IPS-15b (cell line): ENCODE data around the gene SHC3.

ENCODE experiments used
- H3K27me3 ChIP-seq: one replicate; pipeline ENCODE4 v1.6.1; 2013; ENCODE audit warnings: low read length; ENCODE audit not compliant: control insufficient read depth, insufficient read depth
- H3K36me3 ChIP-seq: one replicate; pipeline ENCODE4 v1.6.1; 2013; ENCODE audit warnings: low read length; ENCODE audit not compliant: control insufficient read depth, insufficient read depth
- H3K4me1 ChIP-seq: one replicate; pipeline ENCODE4 v1.6.1; 2013; ENCODE audit warnings: mild to moderate bottlenecking, low read length; ENCODE audit not compliant: control insufficient read depth, insufficient read depth
- H3K4me3 ChIP-seq: one replicate; pipeline ENCODE4 v1.5.1; 2013; ENCODE audit warnings: low read depth, low read length
- H3K9ac ChIP-seq: one replicate; pipeline ENCODE4 v1.6.1; 2013; ENCODE audit warnings: low read depth, mild to moderate bottlenecking, low read length
- H3K9me3 ChIP-seq: one replicate; pipeline ENCODE4 v1.6.1; 2013; ENCODE audit warnings: mild to moderate bottlenecking, low read length; ENCODE audit not compliant: control insufficient read depth, insufficient read depth

The SHC3 gene

DNA sequence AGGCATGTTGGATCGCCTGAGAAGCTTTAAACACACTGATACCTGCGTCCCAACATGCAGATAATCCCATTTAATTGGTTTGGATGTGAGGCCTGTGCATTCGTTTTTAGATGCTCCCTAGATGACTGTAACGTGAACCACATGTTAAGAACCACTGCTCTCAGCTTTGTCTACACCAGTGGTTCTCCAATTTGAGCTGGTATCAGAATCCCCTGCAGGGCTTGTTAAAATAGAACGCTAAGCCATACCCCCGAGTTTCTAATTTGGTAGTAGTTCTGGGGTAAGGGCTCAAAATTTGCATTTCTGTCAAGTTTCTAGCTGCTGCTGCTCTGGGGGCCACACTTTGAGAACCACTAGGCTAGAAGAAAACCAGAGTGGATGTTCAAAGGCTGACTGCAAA lies 112.7 kb downstream of the SHC3 start:
- Histone ChIP-seq H3K36me3 (no peaks in the 10 kb centered on the region), H3K4me3 (no peak overlapping the region), H3K27me3 (no peaks in the 10 kb centered on the region), H3K4me1 (no peaks in the 10 kb centered on the region), H3K9ac (no peak overlapping the region), H3K9me3 (no peaks in the 10 kb centered on the region)

DNA sequence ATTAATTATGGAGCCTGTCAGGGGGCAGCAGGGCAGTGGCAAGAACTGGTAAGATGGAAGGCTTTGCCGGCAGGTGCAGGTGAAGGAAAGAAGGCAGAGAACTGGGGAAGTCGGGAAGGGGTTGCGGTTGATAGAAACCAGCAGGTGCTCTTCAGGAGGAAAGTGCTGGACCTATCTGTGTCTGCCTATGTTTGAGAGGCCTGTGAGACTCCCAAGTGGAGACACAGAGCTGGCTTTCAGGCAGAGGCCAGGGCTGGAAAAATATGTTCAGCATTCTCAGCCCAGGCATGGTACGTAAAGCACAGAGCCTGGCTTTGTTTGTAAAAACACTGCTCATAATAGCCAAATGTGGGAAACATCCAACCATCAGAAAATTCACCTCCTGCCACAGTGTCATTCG lies 117.8 kb downstream of the SHC3 start:
- no peak overlapping the region for H3K4me3 ChIP-seq
- H3K27me3 ChIP-seq, result no peaks in the 10 kb centered on the region
- no peaks in the 10 kb centered on the region for H3K4me1 ChIP-seq
- no peaks in the 10 kb centered on the region for H3K36me3 ChIP-seq
- H3K9ac ChIP-seq, result no peak overlapping the region
- H3K9me3 ChIP-seq, result peaks cover 4% of the 10 kb centered on the region

DNA sequence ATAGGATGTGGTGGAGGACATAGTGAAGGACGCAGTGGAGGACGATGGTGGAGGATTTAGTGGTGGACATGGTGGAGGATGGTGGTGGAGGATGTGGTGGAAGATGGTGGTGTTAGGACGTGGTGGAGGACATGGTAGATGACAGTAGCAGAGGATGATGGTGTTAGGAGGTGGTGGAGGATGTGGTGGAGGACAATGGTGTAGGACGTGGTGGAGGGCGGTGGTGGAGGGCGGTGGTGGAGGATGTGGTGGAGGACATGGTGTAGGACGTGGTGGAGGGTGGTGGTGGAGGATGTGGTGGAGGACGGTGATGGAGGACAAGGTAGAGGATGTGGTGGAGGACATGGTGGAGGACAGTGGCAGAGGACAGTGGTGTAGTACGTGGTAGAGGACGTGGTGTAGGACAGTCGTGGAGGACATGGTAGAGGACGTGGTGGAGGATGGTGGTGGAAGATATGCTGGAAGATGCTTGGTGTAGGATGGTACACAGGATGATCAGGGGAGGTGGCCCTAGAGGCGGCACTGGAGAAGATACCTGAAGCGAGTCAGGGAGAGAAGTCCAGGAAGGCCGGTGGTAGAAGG lies 118.6 kb downstream of the SHC3 start:
- no peaks in the 10 kb centered on the region for H3K36me3 ChIP-seq
- H3K9ac ChIP-seq, result no peak overlapping the region
- no peak overlapping the region for H3K4me3 ChIP-seq
- peaks cover 4% of the 10 kb centered on the region for H3K9me3 ChIP-seq
- no peaks in the 10 kb centered on the region for H3K4me1 ChIP-seq
- H3K27me3 ChIP-seq, result no peaks in the 10 kb centered on the region

DNA sequence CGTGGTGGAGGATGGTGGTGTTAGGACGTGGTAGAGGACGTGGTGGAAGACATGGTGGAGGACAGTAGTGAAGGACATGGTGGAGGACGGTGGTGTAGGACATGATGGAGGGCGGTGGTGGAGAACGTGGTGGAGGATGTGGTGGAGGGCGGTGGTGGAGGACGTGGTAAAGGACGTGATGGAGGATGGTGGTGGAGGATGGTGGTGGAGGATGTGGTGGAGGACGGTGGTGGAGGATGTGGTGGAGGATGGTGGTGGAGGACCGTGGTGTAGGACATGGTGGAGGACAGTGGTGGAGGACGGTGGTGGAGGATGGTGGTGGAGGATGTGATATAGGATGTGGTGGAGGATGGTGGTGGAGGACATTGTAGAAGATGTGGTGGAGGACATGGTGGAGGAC lies 119.7 kb downstream of the SHC3 start:
- H3K27me3 ChIP-seq, result no peaks in the 10 kb centered on the region
- no peaks in the 10 kb centered on the region for H3K36me3 ChIP-seq
- peaks cover 4% of the 10 kb centered on the region for H3K9me3 ChIP-seq
- no peak overlapping the region for H3K4me3 ChIP-seq
- no peak overlapping the region for H3K9ac ChIP-seq
- no peaks in the 10 kb centered on the region for H3K4me1 ChIP-seq

DNA sequence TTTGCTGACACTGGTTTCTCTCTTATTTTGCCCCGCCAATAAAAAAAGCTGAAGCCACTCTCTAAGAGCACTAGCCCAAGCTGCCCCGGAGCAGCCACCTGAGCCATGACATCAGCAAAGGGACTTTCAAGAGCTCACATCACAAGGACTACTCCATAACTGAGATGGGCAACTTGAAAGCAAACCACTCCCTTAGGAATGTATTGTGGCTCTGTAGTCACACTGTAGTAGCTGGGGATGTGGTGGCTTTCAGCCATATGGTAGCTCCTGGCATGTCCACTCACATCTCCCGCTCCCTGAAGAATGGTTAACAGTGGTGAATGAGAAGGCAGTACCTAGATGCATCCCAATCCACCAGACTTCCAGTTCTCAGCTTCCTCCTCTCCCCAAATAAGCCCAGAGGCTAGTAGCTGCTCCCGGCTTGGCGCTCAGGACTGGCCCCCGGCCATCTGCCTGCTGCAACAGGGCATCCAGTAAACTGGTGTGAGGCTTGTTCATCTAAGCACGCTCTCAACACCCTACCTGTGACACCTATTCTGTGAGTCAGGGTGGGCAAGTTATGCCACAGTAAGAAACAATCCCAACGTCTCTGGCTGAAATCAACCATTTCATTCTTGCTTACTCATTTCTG lies 123.6 kb downstream of the SHC3 start:
- H3K36me3 ChIP-seq, result no peaks in the 10 kb centered on the region
- no peaks in the 10 kb centered on the region for H3K4me1 ChIP-seq
- H3K9ac ChIP-seq, result no peak overlapping the region
- peaks cover 4% of the 10 kb centered on the region for H3K9me3 ChIP-seq
- H3K27me3 ChIP-seq, result no peaks in the 10 kb centered on the region
- H3K4me3 ChIP-seq, result no peak overlapping the region

DNA sequence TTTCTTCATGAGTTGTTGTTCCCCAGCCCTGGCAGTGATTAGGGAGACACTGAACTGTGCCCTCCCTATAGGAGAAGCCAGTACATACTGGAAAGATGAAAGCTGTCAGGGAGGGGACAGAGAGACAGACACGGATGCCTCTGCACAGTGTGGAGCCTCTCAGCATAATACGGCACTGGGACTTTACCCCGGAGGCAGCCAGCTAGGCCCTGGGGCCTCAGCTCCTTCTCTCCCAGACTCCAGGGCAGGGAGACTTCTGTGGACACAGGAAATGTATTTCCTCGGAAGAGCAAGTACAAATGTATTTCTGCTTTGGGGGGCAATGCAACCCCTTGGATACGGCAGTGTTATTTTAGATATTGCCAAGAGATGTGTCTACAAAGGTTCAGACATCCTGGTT lies 125.3 kb downstream of the SHC3 start:
- H3K27me3 ChIP-seq, result no peaks in the 10 kb centered on the region
- H3K9me3 ChIP-seq, result no peaks in the 10 kb centered on the region
- no peaks in the 10 kb centered on the region for H3K4me1 ChIP-seq
- no peaks in the 10 kb centered on the region for H3K36me3 ChIP-seq
- no peak overlapping the region for H3K4me3 ChIP-seq
- H3K9ac ChIP-seq, result no peak overlapping the region

DNA sequence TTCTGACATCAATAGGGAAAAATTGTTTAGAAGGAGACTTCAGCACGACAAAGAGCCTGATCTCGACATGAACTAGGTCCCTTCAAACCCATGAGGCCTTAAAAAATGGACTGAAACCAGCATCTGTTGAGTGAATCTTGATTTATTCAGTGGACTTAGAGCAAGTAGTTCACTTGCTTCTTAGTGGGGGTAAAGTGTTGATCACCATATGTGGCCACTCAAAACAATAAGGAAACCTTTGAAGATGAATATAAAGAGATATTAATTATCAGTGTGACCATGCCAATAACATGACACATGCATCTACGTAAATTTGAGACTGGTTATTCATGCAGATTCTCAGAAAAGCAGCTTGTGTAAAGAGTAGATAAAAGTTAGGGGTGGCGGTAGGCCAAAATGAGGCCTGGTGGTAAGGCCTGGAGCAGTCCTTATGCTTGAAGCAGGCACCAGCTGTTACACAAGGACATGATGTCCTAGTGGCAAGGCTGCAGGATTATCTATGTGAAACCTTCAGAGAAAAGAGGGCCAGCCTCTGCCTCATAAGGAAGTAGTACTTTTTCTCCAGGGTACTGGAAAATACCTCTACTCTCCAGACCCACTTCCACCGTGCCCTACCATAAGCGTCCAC lies 126.0 kb downstream of the SHC3 start:
- no peaks in the 10 kb centered on the region for H3K36me3 ChIP-seq
- H3K9ac ChIP-seq, result no peak overlapping the region
- H3K9me3 ChIP-seq, result no peaks in the 10 kb centered on the region
- no peaks in the 10 kb centered on the region for H3K4me1 ChIP-seq
- no peak overlapping the region for H3K4me3 ChIP-seq
- no peaks in the 10 kb centered on the region for H3K27me3 ChIP-seq

DNA sequence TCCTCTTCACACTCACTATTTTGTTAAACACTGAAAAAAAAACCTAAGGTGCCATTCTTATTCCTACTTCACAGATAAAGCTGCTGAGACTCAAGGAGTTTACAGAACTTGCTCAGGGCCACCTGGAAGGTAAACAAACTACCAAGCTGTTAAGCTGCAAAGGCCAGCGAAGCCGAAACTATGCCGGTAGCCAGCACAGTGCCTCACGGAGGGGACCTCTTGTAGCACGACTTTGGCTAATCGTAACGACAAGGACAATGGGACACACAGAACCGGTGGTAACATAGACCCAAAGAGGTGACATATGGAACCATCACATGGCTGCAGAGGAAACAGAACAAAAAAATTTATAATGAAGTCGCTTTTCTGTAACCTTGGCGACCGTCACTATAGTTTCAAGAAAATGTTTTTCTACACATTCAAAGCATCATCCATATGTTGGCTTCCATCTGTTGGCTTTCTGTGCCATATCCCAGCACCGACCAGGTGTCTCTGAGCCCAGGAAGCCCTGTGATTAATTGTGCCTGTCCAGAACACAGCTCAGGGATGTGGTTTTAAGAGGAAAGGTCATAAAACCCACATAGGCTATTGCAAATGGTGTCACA lies 127.1 kb downstream of the SHC3 start:
- no peaks in the 10 kb centered on the region for H3K27me3 ChIP-seq

DNA sequence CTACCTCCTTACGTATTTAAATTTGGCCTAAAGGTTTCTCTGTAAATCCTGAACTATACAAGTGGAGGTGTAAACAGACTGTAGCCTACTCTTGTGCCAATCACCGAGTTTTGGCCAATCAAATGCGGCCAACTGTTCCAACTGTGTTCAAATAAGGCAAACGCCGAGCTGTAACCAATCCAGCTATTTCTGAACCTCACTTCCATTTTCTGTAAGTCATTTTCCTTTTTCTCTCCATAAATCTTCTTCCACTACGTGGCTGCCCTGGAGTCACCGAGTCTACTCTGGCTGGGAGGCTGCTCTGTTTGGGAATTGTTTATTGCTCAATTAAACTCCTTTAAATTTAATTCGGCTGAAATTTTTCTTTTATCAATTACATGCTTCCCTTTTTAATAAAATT lies 129.0 kb downstream of the SHC3 start:
- Histone ChIP-seq H3K27me3 (no peaks in the 10 kb centered on the region), H3K9ac (no peak overlapping the region), H3K4me1 (no peaks in the 10 kb centered on the region), H3K9me3 (no peaks in the 10 kb centered on the region), H3K36me3 (no peaks in the 10 kb centered on the region), H3K4me3 (no peak overlapping the region)

More for the DNA sequence above, 127.1 kb downstream of the SHC3 start:
- H3K4me3 ChIP-seq, result no peak overlapping the region
- H3K9ac ChIP-seq, result no peak overlapping the region
- H3K9me3 ChIP-seq, result no peaks in the 10 kb centered on the region
- no peaks in the 10 kb centered on the region for H3K4me1 ChIP-seq
- H3K36me3 ChIP-seq, result no peaks in the 10 kb centered on the region

DNA sequence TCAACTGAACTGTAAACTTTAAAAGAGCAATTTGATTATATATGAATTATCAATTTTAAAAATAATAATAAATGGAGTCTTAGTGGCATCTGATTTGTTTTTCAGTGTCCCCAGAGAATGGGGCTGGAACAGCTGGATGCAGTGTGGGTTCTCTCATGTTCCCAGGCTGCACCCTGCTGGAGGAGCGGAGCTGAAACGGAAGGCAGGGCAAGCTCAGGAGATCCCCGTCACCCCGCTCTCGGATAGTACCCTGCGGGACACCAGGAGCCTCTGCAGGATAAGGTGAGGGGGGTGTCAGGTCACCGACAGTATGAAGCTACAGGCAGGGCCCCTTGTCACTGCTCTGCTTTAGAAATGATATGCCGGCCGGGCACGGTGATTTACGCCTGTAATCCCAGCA lies 130.0 kb downstream of the SHC3 start:
- no peak overlapping the region for H3K9ac ChIP-seq
- H3K4me3 ChIP-seq, result no peak overlapping the region
- H3K36me3 ChIP-seq, result no peaks in the 10 kb centered on the region
- no peaks in the 10 kb centered on the region for H3K9me3 ChIP-seq
- H3K27me3 ChIP-seq, result no peaks in the 10 kb centered on the region
- H3K4me1 ChIP-seq, result no peaks in the 10 kb centered on the region

DNA sequence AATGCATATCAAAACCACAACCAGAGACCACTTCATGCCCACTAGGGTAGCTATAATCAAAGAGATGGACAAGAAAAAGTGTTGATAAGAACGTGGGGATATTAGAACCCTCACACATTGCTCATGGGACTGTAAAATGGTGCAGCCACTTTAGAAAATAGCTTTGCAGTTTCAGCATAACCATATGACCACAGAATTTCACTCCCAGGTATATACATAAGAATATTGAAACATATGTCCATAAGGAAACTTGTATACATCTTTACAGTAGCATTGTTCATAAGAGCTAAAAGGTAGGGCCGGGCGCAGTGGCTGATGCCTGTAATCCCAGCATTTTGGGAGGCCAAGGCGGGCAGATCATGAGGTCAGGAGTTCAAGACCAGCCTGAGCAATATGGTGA lies 131.0 kb downstream of the SHC3 start:
- no peak overlapping the region for H3K9ac ChIP-seq
- no peaks in the 10 kb centered on the region for H3K4me1 ChIP-seq
- no peaks in the 10 kb centered on the region for H3K27me3 ChIP-seq
- H3K4me3 ChIP-seq, result no peak overlapping the region
- no peaks in the 10 kb centered on the region for H3K9me3 ChIP-seq
- no peaks in the 10 kb centered on the region for H3K36me3 ChIP-seq

DNA sequence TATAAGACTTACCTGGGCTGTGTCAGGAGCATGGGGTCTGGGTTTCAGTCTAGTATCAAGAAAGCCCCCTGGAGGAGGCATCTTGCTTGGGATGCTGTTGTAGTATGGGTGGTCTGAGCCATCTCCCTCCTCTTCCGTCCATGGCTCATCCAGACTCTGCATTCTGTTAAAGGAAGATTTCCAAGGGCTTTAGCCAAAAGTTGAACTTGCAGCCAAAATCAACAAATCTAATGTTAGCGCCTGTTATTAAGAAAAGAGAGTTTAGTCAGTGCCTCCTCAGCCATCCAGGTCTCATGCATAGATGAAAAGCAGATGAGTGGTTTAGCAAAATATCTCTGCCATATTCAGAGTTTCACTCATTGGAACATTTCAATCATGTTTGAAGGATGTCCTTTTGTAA lies 131.8 kb downstream of the SHC3 start:
- Histone ChIP-seq H3K36me3 (no peaks in the 10 kb centered on the region), H3K27me3 (no peaks in the 10 kb centered on the region), H3K9me3 (no peaks in the 10 kb centered on the region), H3K4me3 (no peak overlapping the region), H3K9ac (no peak overlapping the region), H3K4me1 (no peaks in the 10 kb centered on the region)
